CD8-positive, alpha-beta memory T cell (primary cell): ENCODE data around the gene SPPL2C. TPM values are rescaled to one million over a fixed set of nuclear protein-coding genes. Genes with fewer than 3 reads are reported as not detected.

Experiments used
- CTCF ChIA-PET: fragments of 350-600 bp; sonication (Branson Sonifier 250); formaldehyde crosslinking; loops from one replicate; lab custom pipeline; 2021; ENCODE audit warnings: antibody characterized with exemption; lab: Charles Lee
- POLR2A ChIA-PET: fragments of 350-600 bp; sonication (Branson Sonifier 250); formaldehyde crosslinking; loops from one replicate; lab custom pipeline; 2021; ENCODE audit warnings: antibody characterized with exemption; lab: Charles Lee
- DNase-seq, 5 donors: peaks; one replicate each; pipeline versions ENCODE4 v3.0.0 to v3.0.0-alpha.2; 2020 to 2022; ENCODE audit warnings: mixed read lengths in 1 of 5
- H3K27ac ChIP-seq: one replicate; pipeline ENCODE4 v1.7.0; 2013; ENCODE audit warnings: low read depth, mild to moderate bottlenecking, low read length, moderate library complexity
- H3K27me3 ChIP-seq: 2 replicates; pipeline ENCODE4 v1.7.0; 2013; ENCODE audit warnings: low read length, mild to moderate bottlenecking; ENCODE audit not compliant: insufficient read depth, poor library complexity, severe bottlenecking
- H3K36me3 ChIP-seq: 2 replicates; pipeline ENCODE4 v1.7.0; 2013; ENCODE audit warnings: mild to moderate bottlenecking, low read length, moderate library complexity; ENCODE audit not compliant: insufficient read depth
- H3K4me1 ChIP-seq: 2 replicates; pipeline ENCODE4 v1.7.0; 2013; ENCODE audit warnings: mild to moderate bottlenecking, low read length, moderate library complexity; ENCODE audit not compliant: insufficient read depth
- H3K4me3 ChIP-seq: 2 replicates; pipeline ENCODE4 v1.7.0; 2013; ENCODE audit warnings: mild to moderate bottlenecking, low read length
- H3K9me3 ChIP-seq: 2 replicates; pipeline ENCODE4 v1.7.0; 2013; ENCODE audit warnings: mild to moderate bottlenecking, low read length
- H3K27ac Mint-ChIP-seq, 8 donors: one replicate each; pipeline ENCODE4 v1.8.0; 2020 to 2021; ENCODE audit warnings: mixed read lengths in 8 of 8, mild to moderate bottlenecking in 6 of 8, inconsistent platforms in 3 of 8, moderate library complexity in 3 of 8
- H3K27me3 Mint-ChIP-seq, 2 donors: one replicate each; pipeline ENCODE4 v1.8.0; 2020 to 2021; ENCODE audit warnings: mixed read lengths in 2 of 2, mild to moderate bottlenecking in 1 of 2, moderate library complexity in 1 of 2
- H3K36me3 Mint-ChIP-seq, 3 donors: one replicate each; pipeline ENCODE4 v1.8.0; 2020 to 2021; ENCODE audit warnings: mixed read lengths in 3 of 3, inconsistent platforms in 1 of 3, mild to moderate bottlenecking in 1 of 3
- H3K4me1 Mint-ChIP-seq, 3 donors: one replicate each; pipeline ENCODE4 v1.8.0; 2020 to 2021; ENCODE audit warnings: mixed read lengths in 3 of 3, inconsistent platforms in 1 of 3, mild to moderate bottlenecking in 1 of 3
- H3K4me3 Mint-ChIP-seq, 7 donors: one replicate each; pipeline ENCODE4 v1.8.0; 2020 to 2021; ENCODE audit warnings: mixed read lengths in 7 of 7, mild to moderate bottlenecking in 6 of 7, moderate library complexity in 4 of 7, inconsistent platforms in 2 of 7
- H3K9me3 Mint-ChIP-seq, 5 donors: one replicate each; pipeline ENCODE4 v1.8.0; 2020 to 2022; ENCODE audit warnings: mixed read lengths in 5 of 5, mild to moderate bottlenecking in 3 of 5, moderate library complexity in 2 of 5, inconsistent platforms in 1 of 5
- polyA plus RNA-seq: library from polyadenylated mRNA; unstranded; fragments of 300-500 nt; fragmentation: Illumina TruSeq; gene quantifications from one replicate; pipeline ENCODE4 v1.2.3, GENCODE V29; 2021
- total RNA-seq, 2 experiments: library from RNA; stranded (reverse); gene quantifications; one replicate each; pipeline ENCODE4 v1.2.3, GENCODE V29; 2021

Gene SPPL2C
- not detected for total RNA-seq
- polyA plus RNA-seq: not detected

DNA sequence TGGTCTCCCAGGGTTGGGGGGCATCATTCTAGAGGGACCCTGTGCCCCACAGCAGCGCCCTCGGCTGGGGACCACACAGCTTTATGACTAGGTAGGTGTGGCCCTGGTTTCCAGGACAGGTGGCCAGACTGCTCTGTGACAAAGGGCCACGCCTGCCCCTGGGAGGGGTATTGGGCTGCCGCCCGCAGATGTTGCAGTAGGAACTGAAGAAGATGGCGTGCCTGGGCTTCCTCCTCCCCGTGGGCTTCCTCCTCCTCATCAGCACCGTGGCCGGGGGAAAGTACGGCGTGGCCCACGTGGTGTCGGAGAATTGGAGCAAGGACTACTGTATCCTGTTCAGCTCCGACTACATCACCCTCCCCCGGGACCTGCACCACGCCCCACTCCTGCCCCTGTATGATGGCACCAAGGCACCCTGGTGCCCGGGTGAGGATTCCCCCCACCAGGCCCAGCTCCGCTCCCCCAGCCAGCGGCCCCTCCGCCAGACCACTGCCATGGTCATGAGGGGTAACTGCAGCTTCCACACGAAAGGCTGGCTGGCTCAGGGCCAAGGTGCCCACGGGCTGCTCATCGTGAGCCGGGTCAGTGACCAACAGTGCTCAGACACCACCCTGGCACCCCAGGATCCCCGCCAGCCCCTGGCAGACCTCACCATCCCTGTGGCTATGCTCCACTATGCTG, at the start of gene SPPL2C:
Gene SPPL2C, plus strand, starts transcription at position 187 of the 681 bp plus-strand sequence. Its CDS starts 26 bp downstream, at position 213.
- Mint-ChIP-seq H3K27ac (no peak within 1 kb of the TSS), H3K27me3 (peaks cover 5 to 9% of the 10 kb centered on the region in 2 donors), H3K36me3 (no peaks in the 10 kb centered on the region), H3K9me3 (no peaks in the 10 kb centered on the region), H3K4me3 (no peak within 1 kb of the TSS), H3K4me1 (no peaks in the 10 kb centered on the region)
- no peaks in the 10 kb centered on the region for H3K36me3 ChIP-seq
- ChIA-PET POLR2A (no interaction called here), CTCF (interaction anchor here (2.5 kb wide), 1 partner anchor 13 kb away, joined by 7 read pairs; no protein-coding TSS in a partner anchor)
- H3K9me3 ChIP-seq: no peaks in the 10 kb centered on the region
- H3K4me3 ChIP-seq: no peak within 1 kb of the TSS
- H3K27ac ChIP-seq: no peak within 1 kb of the TSS
- H3K4me1 ChIP-seq: no peaks in the 10 kb centered on the region
- DNase-seq: no peak
- no peaks in the 10 kb centered on the region for H3K27me3 ChIP-seq

GRCh38 chr17:45800816-45801215, 43.9 kb upstream of the SPPL2C start:
- no peak for DNase-seq
- Mint-ChIP-seq H3K4me1 (no peaks in the 10 kb centered on the region), H3K9me3 (no peaks in the 10 kb centered on the region), H3K27ac (no peak overlapping the region), H3K27me3 (peaks cover 18 to 63% of the 10 kb centered on the region in 2 donors), H3K4me3 (no peak overlapping the region), H3K36me3 (no peaks in the 10 kb centered on the region)
- no peaks in the 10 kb centered on the region for H3K36me3 ChIP-seq
- H3K27ac ChIP-seq: no peak overlapping the region
- POLR2A ChIA-PET: no interaction called here
- H3K4me1 ChIP-seq: no peaks in the 10 kb centered on the region
- no peaks in the 10 kb centered on the region for H3K9me3 ChIP-seq
- no peak overlapping the region for H3K4me3 ChIP-seq
- H3K27me3 ChIP-seq: peaks cover 6% of the 10 kb centered on the region
- CTCF ChIA-PET: no interaction called here

- Mint-ChIP-seq H3K36me3 (no peaks in the 10 kb centered on the region), H3K9me3 (no peaks in the 10 kb centered on the region), H3K4me1 (no peaks in the 10 kb centered on the region), H3K4me3 (no peak overlapping the region), H3K27ac (no peak overlapping the region), H3K27me3 (peaks cover 14 to 65% of the 10 kb centered on the region in 2 donors)
- H3K27ac ChIP-seq: no peak overlapping the region
- H3K36me3 ChIP-seq: no peaks in the 10 kb centered on the region
- peaks cover 2% of the 10 kb centered on the region for H3K27me3 ChIP-seq
- CTCF ChIA-PET: no interaction called here
- H3K9me3 ChIP-seq: no peaks in the 10 kb centered on the region
- no peak overlapping the region for H3K4me3 ChIP-seq
- POLR2A ChIA-PET: no interaction called here
- DNase-seq: no peak
- no peaks in the 10 kb centered on the region for H3K4me1 ChIP-seq
Observed at GRCh38 chr17:45801421-45801820, 43.3 kb upstream of the SPPL2C start.

DNA sequence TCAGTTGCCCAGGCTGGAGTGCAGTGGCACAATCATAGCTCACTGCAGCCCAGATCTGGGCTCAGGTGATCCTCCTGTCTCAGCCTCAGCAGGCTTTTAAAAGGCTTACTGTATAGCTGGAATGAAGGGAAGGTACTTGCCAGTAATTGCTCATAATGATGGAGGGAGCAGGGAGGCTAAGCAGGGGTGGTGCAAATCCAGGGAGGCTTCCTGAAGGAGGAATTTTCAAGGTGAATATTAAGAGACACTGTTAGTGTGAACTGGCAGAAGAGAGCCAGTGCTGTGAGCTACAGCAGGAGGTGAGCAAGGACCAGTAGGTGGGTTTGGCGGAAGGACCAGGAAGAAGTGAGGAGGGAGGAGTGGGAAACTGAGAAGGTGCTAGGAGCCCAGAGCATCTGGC, 35.8 kb upstream of the SPPL2C start:
- Histone ChIP-seq H3K36me3 (no peaks in the 10 kb centered on the region), H3K4me1 (no peaks in the 10 kb centered on the region), H3K27me3 (no peaks in the 10 kb centered on the region), H3K4me3 (no peak overlapping the region), H3K9me3 (no peaks in the 10 kb centered on the region), H3K27ac (no peak overlapping the region)
- H3K27ac Mint-ChIP-seq: no peak overlapping the region
- no peaks in the 10 kb centered on the region for H3K4me1 Mint-ChIP-seq
- H3K27me3 Mint-ChIP-seq: peaks cover 9 to 43% of the 10 kb centered on the region in 2 donors
- no peak for DNase-seq
- no peaks in the 10 kb centered on the region for H3K9me3 Mint-ChIP-seq
- no peaks in the 10 kb centered on the region for H3K36me3 Mint-ChIP-seq
- ChIA-PET POLR2A (no interaction called here), CTCF (no interaction called here)
- no peak overlapping the region for H3K4me3 Mint-ChIP-seq

GRCh38 chr17:45809499-45809898, 35.2 kb upstream of the SPPL2C start:
- Histone ChIP-seq H3K4me3 (no peak overlapping the region), H3K27ac (no peak overlapping the region), H3K4me1 (no peaks in the 10 kb centered on the region), H3K36me3 (no peaks in the 10 kb centered on the region), H3K9me3 (no peaks in the 10 kb centered on the region), H3K27me3 (no peaks in the 10 kb centered on the region)
- Mint-ChIP-seq H3K4me3 (no peak overlapping the region), H3K27ac (no peak overlapping the region), H3K4me1 (no peaks in the 10 kb centered on the region), H3K36me3 (no peaks in the 10 kb centered on the region), H3K27me3 (peaks cover 7 to 44% of the 10 kb centered on the region in 2 donors), H3K9me3 (no peaks in the 10 kb centered on the region)
- no peak for DNase-seq
- ChIA-PET CTCF (no interaction called here), POLR2A (no interaction called here)

DNA sequence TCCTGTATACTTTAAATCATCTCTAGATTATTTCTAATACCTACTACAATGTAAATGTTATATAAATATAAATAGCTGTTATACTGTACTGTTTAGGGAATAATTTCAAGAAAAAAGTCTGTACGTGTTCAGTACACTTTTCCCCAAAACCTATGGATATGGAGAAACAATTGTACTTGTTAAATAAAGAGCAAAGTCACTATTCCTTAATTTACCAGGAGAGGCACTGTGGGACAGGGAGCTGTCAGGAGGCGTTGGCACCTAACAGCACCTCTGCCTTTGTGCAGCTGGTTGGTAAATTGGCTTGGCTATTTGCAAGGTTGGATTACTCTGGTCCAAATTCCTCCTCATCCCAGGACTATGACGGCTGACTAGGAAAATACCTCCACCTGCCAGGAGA, 32.6 kb upstream of the SPPL2C start:
- H3K27ac Mint-ChIP-seq: no peak overlapping the region
- DNase-seq: no peak
- H3K4me3 ChIP-seq: no peak overlapping the region
- H3K4me3 Mint-ChIP-seq: no peak overlapping the region
- ChIA-PET CTCF (no interaction called here), POLR2A (no interaction called here)
- no peaks in the 10 kb centered on the region for H3K9me3 Mint-ChIP-seq
- no peaks in the 10 kb centered on the region for H3K9me3 ChIP-seq
- no peaks in the 10 kb centered on the region for H3K36me3 Mint-ChIP-seq
- peaks cover 7 to 25% of the 10 kb centered on the region in 2 donors for H3K27me3 Mint-ChIP-seq
- no peaks in the 10 kb centered on the region for H3K36me3 ChIP-seq
- no peaks in the 10 kb centered on the region for H3K4me1 ChIP-seq
- H3K27ac ChIP-seq: no peak overlapping the region
- no peaks in the 10 kb centered on the region for H3K27me3 ChIP-seq
- H3K4me1 Mint-ChIP-seq: no peaks in the 10 kb centered on the region

DNA sequence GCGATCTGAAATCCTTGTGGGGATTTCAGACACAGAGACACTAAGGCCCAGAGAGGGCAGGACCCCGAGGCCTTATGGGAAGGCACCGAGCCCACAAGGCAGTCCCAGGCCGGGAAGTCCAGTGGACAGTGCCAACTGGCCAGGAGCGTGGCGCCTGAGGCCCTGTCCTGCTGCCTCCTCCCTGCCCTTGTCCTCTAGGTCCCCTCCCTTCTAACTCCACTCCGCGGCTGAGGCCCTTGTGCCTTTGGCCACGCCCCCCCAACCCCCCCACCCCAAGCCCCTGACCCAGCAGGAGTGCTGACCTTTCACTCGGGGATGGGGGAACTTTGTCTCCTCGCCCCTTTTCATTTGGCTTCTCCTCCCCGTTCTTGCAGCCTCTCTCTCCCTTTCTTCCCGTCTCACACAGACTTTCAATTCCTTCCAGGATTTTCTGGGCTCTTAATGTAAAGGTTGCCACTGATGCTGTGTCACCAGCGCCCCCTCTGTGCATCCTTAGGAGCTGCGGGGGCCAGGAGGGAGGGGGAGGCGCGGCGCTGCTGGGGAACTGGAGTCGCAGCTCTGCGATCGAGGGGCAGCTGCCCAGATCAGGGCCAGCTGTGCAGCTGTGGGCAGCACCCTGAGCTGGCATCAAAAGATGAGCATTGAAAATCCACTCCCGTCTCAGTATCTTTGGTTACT, 31.5 kb upstream of the SPPL2C start:
- H3K4me3 Mint-ChIP-seq: no peak overlapping the region

More for the DNA sequence above, 31.5 kb upstream of the SPPL2C start:
- Histone ChIP-seq H3K4me3 (no peak overlapping the region), H3K27ac (no peak overlapping the region), H3K27me3 (no peaks in the 10 kb centered on the region), H3K4me1 (no peaks in the 10 kb centered on the region), H3K36me3 (no peaks in the 10 kb centered on the region), H3K9me3 (no peaks in the 10 kb centered on the region)
- no peaks in the 10 kb centered on the region for H3K9me3 Mint-ChIP-seq
- no peaks in the 10 kb centered on the region for H3K4me1 Mint-ChIP-seq
- DNase-seq: no peak
- H3K27me3 Mint-ChIP-seq: peaks cover 6 to 21% of the 10 kb centered on the region in 2 donors
- H3K36me3 Mint-ChIP-seq: no peaks in the 10 kb centered on the region
- ChIA-PET POLR2A (no interaction called here), CTCF (no interaction called here)
- no peak overlapping the region for H3K27ac Mint-ChIP-seq
